Middle frontal gyrus (tissue), 1 donor: Measurements from ENCODE around the gene NPHP4.
"Not testable (repeated sequence)": the region's sequence is repeated elsewhere in the genome, so short reads cannot be mapped to it uniquely, and the experiment has no call there.

ENCODE experiments used
- DNase-seq: peaks from one replicate; pipeline ENCODE4 v3.0.0-alpha.2; 2015; ENCODE audit warnings: low spot score; ENCODE audit errors: extremely low spot score

The NPHP4 gene

GRCh38 chr1:5857508-5858090, 134.6 kb downstream of the NPHP4 start:
- no peak for DNase-seq

- no peak for DNase-seq
Observed at GRCh38 chr1:5857011-5857410, 135.2 kb downstream of the NPHP4 start.

- no peak for DNase-seq
Observed at GRCh38 chr1:5856246-5856815, 135.9 kb downstream of the NPHP4 start.

GRCh38 chr1:5855196-5855897, 136.9 kb downstream of the NPHP4 start:
- DNase-seq = no peak

GRCh38 chr1:5854754-5855153, 137.5 kb downstream of the NPHP4 start:
- no peak for DNase-seq

GRCh38 chr1:5853858-5854257, 138.4 kb downstream of the NPHP4 start:
- DNase-seq = not testable (repeated sequence)

GRCh38 chr1:5850503-5850902, 141.7 kb downstream of the NPHP4 start:
- DNase-seq = no peak

- DNase-seq = no peak
Observed at GRCh38 chr1:5849550-5849949, 142.7 kb downstream of the NPHP4 start.

GRCh38 chr1:5847013-5847659, 145.1 kb downstream of the NPHP4 start:
- DNase-seq = no peak

GRCh38 chr1:5845376-5845775, 146.8 kb downstream of the NPHP4 start:
- DNase-seq = no peak

GRCh38 chr1:5844442-5844841, 147.8 kb downstream of the NPHP4 start:
- no peak for DNase-seq

GRCh38 chr1:5843521-5844096, 148.6 kb downstream of the NPHP4 start:
- DNase-seq = no peak

GRCh38 chr1:5842679-5843078, 149.5 kb downstream of the NPHP4 start:
- DNase-seq = no peak

- no peak for DNase-seq
Observed at GRCh38 chr1:5840551-5841001, 151.6 kb downstream of the NPHP4 start.

GRCh38 chr1:5839881-5840550, 152.2 kb downstream of the NPHP4 start:
- no peak for DNase-seq

GRCh38 chr1:5839161-5839880, 152.9 kb downstream of the NPHP4 start:
- no peak for DNase-seq

GRCh38 chr1:5837976-5838653, 154.1 kb downstream of the NPHP4 start:
- no peak for DNase-seq

- DNase-seq = no peak
Observed at GRCh38 chr1:5836776-5837440, 155.3 kb downstream of the NPHP4 start.

- no peak for DNase-seq
Observed at GRCh38 chr1:5835179-5835562, 157.1 kb downstream of the NPHP4 start.
